SU-DHL-6 (cell line): ENCODE measurements around the gene FLNB.

Experiments used
- CTCF ChIP-seq: fragments of 200-600 bp; sonication (generic); IDR thresholded peaks from one replicate; pipeline ENCODE4 v1.5.1; 2017; ENCODE audit warnings: antibody characterized with exemption, mild to moderate bottlenecking, low read length, moderate library complexity; ENCODE audit not compliant: insufficient read depth, poor library complexity, severe bottlenecking
- EZH2phosphoT487 ChIP-seq: fragments of 200-600 bp; sonication (generic), shearing (Covaris generic); conservative IDR thresholded peaks from 2 replicates; pipeline ENCODE4 v1.6.1; 2018; ENCODE audit warnings: mild to moderate bottlenecking, antibody characterized with exemption, low read length, moderate library complexity, mixed read lengths

- TF ChIP-seq CTCF (no peak), EZH2phosphoT487 (no peak)
Observed at GRCh38 chr3:58116985-58117384, 108.8 kb downstream of the FLNB start.
